Lower leg skin (tissue), 3 donors: Measurements from ENCODE around the gene OARD1.

ENCODE experiments used
- CTCF ChIP-seq, 3 donors: fragments of 450-650 bp; IDR thresholded peaks; one replicate each; pipeline ENCODE4 v1.5.1; 2016; ENCODE audit warnings: antibody characterized with exemption in 3 of 3, mild to moderate bottlenecking in 3 of 3, moderate library complexity in 2 of 3
- POLR2A ChIP-seq, 2 donors: fragments of 450-650 bp; IDR thresholded peaks; one replicate each; pipeline ENCODE4 v1.6.1; 2016 to 2017; ENCODE audit warnings: antibody characterized with exemption in 2 of 2, mild to moderate bottlenecking in 1 of 2, moderate library complexity in 1 of 2

- TF ChIP-seq POLR2A (IDR thresholded peaks at IDR 0.05) (no peak), CTCF (IDR thresholded peaks at IDR 0.05) (no peak)
Measured at GRCh38 chr6:41045664-41046063, 26.5 kb downstream of the OARD1 start.
